ENCODE data around the gene MYO1H.

The MYO1H gene

GRCh38 chr12:109493090-109493489 is 145.4 kb downstream of the MYO1H start:
- DNase-seq (ENCODE audit: low read depth, low spot score): no peak

GRCh38 chr12:109493938-109494337 is 146.2 kb downstream of the MYO1H start:
- no peak for DNase-seq (ENCODE audit: low read depth, low spot score)

- DNase-seq (ENCODE audit: low read depth, low spot score): no peak
These were observed 146.7 kb downstream of the MYO1H start for GRCh38 chr12:109494348-109494881.

- DNase-seq (ENCODE audit: low read depth, low spot score): no peak
These were observed 147.3 kb downstream of the MYO1H start for GRCh38 chr12:109495012-109495411.

- DNase-seq (ENCODE audit: low read depth, low spot score): no peak
These were observed 148.6 kb downstream of the MYO1H start for GRCh38 chr12:109496306-109496705.

- DNase-seq (ENCODE audit: low read depth, low spot score): no peak
These were observed 150.0 kb downstream of the MYO1H start for GRCh38 chr12:109497675-109498074.
